HCT116 (cell line): ENCODE data around the gene EXOC4.

Experiments used
- CTCF ChIP-seq, 3 experiments: fragments of 200-600 bp in 1 of 3; sonication (generic) in 1 of 3; IDR thresholded peaks in 2 of 3; conservative IDR thresholded peaks in 1 of 3; 2 replicates each; pipeline ENCODE4 v1.5.1; 2012 to 2017; ENCODE audit warnings: low read depth in 2 of 3, low read length in 2 of 3, antibody characterized with exemption in 1 of 3, borderline replicate concordance in 1 of 3, control low read depth in 1 of 3, mild to moderate bottlenecking in 1 of 3, mixed read lengths in 1 of 3, mixed run types in 1 of 3, moderate library complexity in 1 of 3; ENCODE audit not compliant: insufficient read depth in 1 of 3
- EGR1 ChIP-seq: IDR thresholded peaks from 2 replicates; pipeline ENCODE4 v1.6.1; 2012; ENCODE audit warnings: low read depth
- ELF1 ChIP-seq: IDR thresholded peaks from 2 replicates; pipeline ENCODE4 v1.6.1; 2012; ENCODE audit warnings: low read depth, borderline replicate concordance
- EZH2 ChIP-seq: fragments of 200-600 bp; sonication (generic); IDR thresholded peaks from 2 replicates; pipeline ENCODE4 v1.6.1; 2017; ENCODE audit warnings: antibody characterized with exemption, mixed run types
- EZH2phosphoT487 ChIP-seq: fragments of 200-600 bp; IDR thresholded peaks from 2 replicates; pipeline ENCODE4 v1.6.1; 2018; ENCODE audit warnings: antibody characterized with exemption, borderline replicate concordance
- MAX ChIP-seq: IDR thresholded peaks from 2 replicates; pipeline ENCODE4 v1.6.1; 2012
- POLR2AphosphoS5 ChIP-seq: IDR thresholded peaks from 2 replicates; pipeline ENCODE4 v1.6.1; 2011; ENCODE audit warnings: mild to moderate bottlenecking, low read depth, low read length, moderate library complexity
- RAD21 ChIP-seq: IDR thresholded peaks from 2 replicates; pipeline ENCODE4 v1.6.1; 2012; ENCODE audit warnings: low read depth, mild to moderate bottlenecking

- TF ChIP-seq CTCF (IDR thresholded peaks at IDR 0.05 in 2 of 3, conservative IDR thresholded peaks at IDR 0.05 in 1 of 3; ENCODE audit: borderline replicate concordance in 1 of 3, insufficient read depth in 1 of 3, low read depth in 2 of 3, low read length in 2 of 3) (no peak), EZH2 (no peak), EZH2phosphoT487 (no peak), MAX (no peak), ELF1 (no peak), RAD21 (no peak), EGR1 (no peak), POLR2AphosphoS5 (no peak)
These were observed 296.8 kb downstream of the EXOC4 start for GRCh38 chr7:133549633-133550032.
